HUES48 (cell line): ENCODE data around the gene FBLN1.
"Not testable (repeated sequence)": the region's sequence is repeated elsewhere in the genome, so short reads cannot be mapped to it uniquely, and the experiment has no call there.

Source experiments
- H3K27ac ChIP-seq: one replicate; pipeline ENCODE4 v1.7.0; 2013; ENCODE audit warnings: low read depth, low read length, inconsistent platforms
- H3K27me3 ChIP-seq: 2 replicates; pipeline ENCODE4 v1.6.1; 2013; ENCODE audit warnings: mild to moderate bottlenecking, low read length; ENCODE audit not compliant: control insufficient read depth, insufficient read depth
- H3K36me3 ChIP-seq: 2 replicates; pipeline ENCODE4 v1.6.1; 2013; ENCODE audit warnings: low read length; ENCODE audit not compliant: control insufficient read depth, insufficient read depth
- H3K4me1 ChIP-seq: 2 replicates; pipeline ENCODE4 v1.6.1; 2013; ENCODE audit warnings: mild to moderate bottlenecking, low read length; ENCODE audit not compliant: control insufficient read depth, insufficient read depth
- H3K4me3 ChIP-seq: 2 replicates; pipeline ENCODE4 v1.5.1; 2013; ENCODE audit warnings: mild to moderate bottlenecking, low read depth, low read length
- H3K9ac ChIP-seq: 2 replicates; pipeline ENCODE4 v1.6.1; 2013; ENCODE audit warnings: mild to moderate bottlenecking, low read depth, low read length, moderate library complexity
- H3K9me3 ChIP-seq: 2 replicates; pipeline ENCODE4 v1.6.1; 2013; ENCODE audit warnings: low read length; ENCODE audit not compliant: control insufficient read depth, insufficient read depth

Gene FBLN1

GRCh38 chr22:45585946-45586540 is 83.4 kb downstream of the FBLN1 start:
- Histone ChIP-seq H3K36me3 (no peaks in the 10 kb centered on the region), H3K4me1 (peaks cover 9% of the 10 kb centered on the region; the same call in 1 of the 2 replicates), H3K27me3 (no peaks in the 10 kb centered on the region), H3K9me3 (no peaks in the 10 kb centered on the region), H3K4me3 (no peak overlapping the region), H3K27ac (no peak overlapping the region), H3K9ac (no peak overlapping the region)

DNA sequence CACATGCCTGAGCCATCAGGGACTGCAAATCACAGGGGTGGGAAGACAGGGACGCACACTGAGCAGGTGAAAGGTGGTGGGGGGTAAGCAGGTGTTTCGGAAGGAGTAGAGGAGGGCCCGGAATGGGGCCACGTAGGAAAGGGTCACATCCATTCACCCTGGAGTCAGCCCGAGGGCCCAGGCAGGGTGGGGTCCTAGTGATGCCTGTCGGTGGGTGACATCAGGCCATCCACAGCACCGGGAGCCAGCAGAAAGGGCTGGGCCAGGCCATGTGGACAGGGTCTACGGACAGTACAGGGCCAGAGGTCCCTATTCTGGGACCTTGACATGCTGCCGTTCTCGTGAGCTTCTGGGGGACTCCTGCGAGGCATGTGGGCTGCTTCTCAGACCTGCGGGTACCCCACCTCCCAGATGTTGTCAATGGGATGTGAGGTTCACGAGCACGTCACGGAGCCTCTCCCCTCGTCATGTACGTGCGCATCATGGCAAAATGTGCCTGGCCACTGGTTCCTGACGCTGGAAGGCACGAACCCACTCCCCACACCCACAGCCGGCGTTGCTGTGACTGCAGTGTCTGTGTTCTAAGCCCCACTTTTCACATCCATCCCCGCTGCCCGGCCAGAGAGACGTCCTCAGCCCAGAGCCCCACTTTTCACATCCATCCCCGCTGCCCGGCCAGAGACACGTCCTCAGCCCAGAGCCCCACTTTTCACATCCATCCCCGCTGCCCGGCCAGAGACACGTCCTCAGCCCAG is 84.1 kb downstream of the FBLN1 start:
- H3K4me3 ChIP-seq = no peak overlapping the region
- no peak overlapping the region for H3K27ac ChIP-seq
- no peaks in the 10 kb centered on the region for H3K27me3 ChIP-seq
- no peaks in the 10 kb centered on the region for H3K36me3 ChIP-seq
- H3K9me3 ChIP-seq = no peaks in the 10 kb centered on the region
- H3K4me1 ChIP-seq = peaks cover 9% of the 10 kb centered on the region; the same call in 1 of the 2 replicates
- H3K9ac ChIP-seq = no peak overlapping the region; the same call in 1 of the 2 replicates

- no peak overlapping the region for H3K4me3 ChIP-seq
- no peaks in the 10 kb centered on the region for H3K27me3 ChIP-seq
- H3K36me3 ChIP-seq = no peaks in the 10 kb centered on the region
- no peak overlapping the region for H3K9ac ChIP-seq
- no peaks in the 10 kb centered on the region for H3K9me3 ChIP-seq
- peaks cover 9% of the 10 kb centered on the region; the same call in 1 of the 2 replicates for H3K4me1 ChIP-seq
- H3K27ac ChIP-seq = no peak overlapping the region
These were observed 85.2 kb downstream of the FBLN1 start for GRCh38 chr22:45587638-45588505.

- H3K27me3 ChIP-seq = no peaks in the 10 kb centered on the region
- no peak overlapping the region for H3K9ac ChIP-seq
- H3K9me3 ChIP-seq = no peaks in the 10 kb centered on the region
- H3K4me1 ChIP-seq = peaks cover 9% of the 10 kb centered on the region; the same call in 1 of the 2 replicates
- H3K27ac ChIP-seq = no peak overlapping the region
- no peaks in the 10 kb centered on the region for H3K36me3 ChIP-seq
- no peak overlapping the region for H3K4me3 ChIP-seq
These were observed 86.9 kb downstream of the FBLN1 start for GRCh38 chr22:45589556-45589955.

- H3K9ac ChIP-seq = no peak overlapping the region
- peaks cover 9% of the 10 kb centered on the region; the same call in 1 of the 2 replicates for H3K4me1 ChIP-seq
- no peaks in the 10 kb centered on the region for H3K27me3 ChIP-seq
- H3K9me3 ChIP-seq = no peaks in the 10 kb centered on the region
- no peak overlapping the region for H3K4me3 ChIP-seq
- no peaks in the 10 kb centered on the region for H3K36me3 ChIP-seq
- no peak overlapping the region for H3K27ac ChIP-seq
These were observed 87.6 kb downstream of the FBLN1 start for GRCh38 chr22:45590262-45590661.

DNA sequence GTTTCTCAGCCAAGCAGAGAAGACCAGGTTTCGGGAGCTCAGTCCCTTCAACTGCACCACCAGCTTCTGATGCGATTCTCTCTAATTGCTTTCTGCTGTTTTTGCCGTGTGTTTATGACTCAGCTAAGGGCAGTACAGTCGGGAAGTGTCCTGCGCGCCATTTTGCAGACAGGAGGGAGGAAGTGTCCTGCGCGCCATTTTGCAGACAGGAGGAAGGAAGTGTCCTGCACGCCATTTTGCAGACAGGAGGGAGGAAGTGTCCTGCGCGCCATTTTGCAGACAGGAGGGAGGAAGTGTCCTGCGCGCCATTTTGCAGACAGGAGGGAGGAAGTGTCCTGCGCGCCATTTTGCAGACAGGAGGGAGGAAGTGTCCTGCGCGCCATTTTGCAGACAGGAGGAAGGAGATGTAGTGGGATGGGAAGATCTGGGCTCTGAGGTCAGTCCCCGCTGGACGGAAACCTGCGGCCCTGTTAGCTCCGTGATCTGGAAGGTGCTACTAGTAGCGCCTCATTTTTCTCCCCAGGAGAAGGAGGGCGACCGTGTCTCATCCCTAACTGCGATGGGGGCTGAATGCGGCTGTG is 89.0 kb downstream of the FBLN1 start:
- not testable (repeated sequence) for H3K4me1 ChIP-seq, H3K9me3 ChIP-seq, H3K4me3 ChIP-seq, H3K27ac ChIP-seq, H3K36me3 ChIP-seq, H3K27me3 ChIP-seq, H3K9ac ChIP-seq

DNA sequence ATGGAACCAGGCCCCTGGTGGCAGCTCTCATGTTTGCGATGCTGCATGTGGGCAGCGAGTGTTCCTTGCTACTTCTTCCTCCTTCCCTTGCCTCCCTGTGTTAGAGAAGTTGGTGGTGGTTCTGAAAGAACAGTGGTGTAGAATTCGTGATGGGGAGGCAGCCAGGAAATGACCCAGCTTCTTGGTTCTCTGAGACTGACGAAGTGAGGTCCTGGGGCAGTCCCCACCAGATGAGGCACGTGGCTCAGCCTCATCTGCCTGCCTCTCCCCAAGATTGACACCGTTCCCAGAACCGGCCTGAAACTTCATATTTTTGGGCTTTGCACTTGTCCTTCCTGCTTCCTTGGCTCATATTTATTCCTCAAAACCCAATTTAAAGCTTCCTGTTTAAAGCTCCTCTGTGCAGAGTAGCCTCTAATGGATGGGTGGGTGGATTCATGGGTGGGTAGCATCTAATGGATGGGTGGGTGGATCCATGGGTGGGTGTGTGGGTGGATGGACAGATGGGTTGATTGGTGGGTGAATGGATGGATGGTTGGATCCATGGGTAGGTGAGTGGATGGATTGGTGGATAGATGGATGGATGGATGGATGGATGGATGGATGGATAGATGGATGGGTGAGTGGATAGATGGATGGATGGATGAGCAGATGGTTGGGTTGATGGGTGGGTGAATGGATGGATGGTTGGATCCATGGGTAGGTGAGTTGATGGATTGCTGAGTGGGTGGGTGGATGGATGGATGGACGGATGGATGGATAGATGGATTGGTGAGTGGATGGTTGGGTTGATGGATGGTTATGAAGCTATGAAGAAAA is 91.6 kb downstream of the FBLN1 start:
- Histone ChIP-seq H3K36me3 (no peaks in the 10 kb centered on the region), H3K9ac (no peak overlapping the region), H3K27ac (no peak overlapping the region), H3K4me1 (no peaks in the 10 kb centered on the region), H3K27me3 (no peaks in the 10 kb centered on the region), H3K9me3 (peaks cover 4% of the 10 kb centered on the region; the same call in 1 of the 2 replicates), H3K4me3 (no peak overlapping the region)

DNA sequence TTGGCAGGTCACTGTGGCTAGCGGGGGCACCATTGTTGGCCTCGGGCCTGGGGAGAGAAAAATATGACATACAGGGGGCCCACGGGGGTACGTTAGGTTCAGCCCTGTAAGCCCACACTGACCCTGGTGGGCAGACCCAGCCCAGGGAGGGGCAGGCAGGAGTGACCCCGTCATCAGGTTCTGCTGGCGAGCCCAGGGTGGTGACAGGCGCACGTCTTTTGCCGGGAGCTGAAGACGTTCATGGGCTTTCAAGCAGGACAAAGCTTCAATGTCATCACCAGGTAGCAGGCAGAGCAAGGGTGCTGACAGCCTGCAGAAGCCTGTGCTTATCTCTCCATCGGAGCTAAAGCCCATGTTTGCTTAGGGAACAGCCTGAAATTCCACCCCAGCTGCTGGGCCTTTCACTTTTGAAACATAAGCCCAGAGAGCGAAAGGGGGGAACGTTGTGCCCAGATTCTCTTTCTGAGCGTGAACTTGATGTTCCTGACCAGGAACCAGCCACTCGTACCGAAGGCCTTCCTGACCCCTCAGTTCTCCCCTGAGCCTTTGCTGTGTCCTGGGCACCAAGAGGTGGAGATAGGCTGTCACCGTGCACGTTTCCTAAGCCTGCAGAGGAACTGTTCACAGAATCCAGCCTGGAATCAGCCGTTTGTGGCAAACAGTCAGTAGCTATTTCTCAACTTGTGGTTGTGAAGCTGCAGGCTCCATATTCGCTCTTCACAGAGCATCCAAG is 94.9 kb downstream of the FBLN1 start:
- H3K36me3 ChIP-seq = no peaks in the 10 kb centered on the region
- H3K27me3 ChIP-seq = no peaks in the 10 kb centered on the region
- H3K4me3 ChIP-seq = no peak overlapping the region
- no peak overlapping the region for H3K9ac ChIP-seq
- no peak overlapping the region for H3K27ac ChIP-seq
- peaks cover 6% of the 10 kb centered on the region; the same call in 1 of the 2 replicates for H3K4me1 ChIP-seq
- H3K9me3 ChIP-seq = peaks cover 4% of the 10 kb centered on the region; the same call in 1 of the 2 replicates

GRCh38 chr22:45598596-45599217 is 96.0 kb downstream of the FBLN1 start:
- Histone ChIP-seq H3K4me3 (no peak overlapping the region), H3K4me1 (peaks cover 6% of the 10 kb centered on the region; the same call in 1 of the 2 replicates), H3K27me3 (no peaks in the 10 kb centered on the region), H3K36me3 (no peaks in the 10 kb centered on the region), H3K27ac (no peak overlapping the region), H3K9ac (no peak overlapping the region), H3K9me3 (peaks cover 4% of the 10 kb centered on the region; the same call in 1 of the 2 replicates)
